HG02973 (cell line): ENCODE measurements around the gene PGLYRP1.

Experiments
- ATAC-seq: cut with Tn5 transposase; IDR thresholded peaks from one replicate; pipeline ENCODE4 v1.9.1; 2021; ENCODE audit warnings: moderate library complexity; ENCODE audit not compliant: unreplicated experiment

The PGLYRP1 gene

DNA sequence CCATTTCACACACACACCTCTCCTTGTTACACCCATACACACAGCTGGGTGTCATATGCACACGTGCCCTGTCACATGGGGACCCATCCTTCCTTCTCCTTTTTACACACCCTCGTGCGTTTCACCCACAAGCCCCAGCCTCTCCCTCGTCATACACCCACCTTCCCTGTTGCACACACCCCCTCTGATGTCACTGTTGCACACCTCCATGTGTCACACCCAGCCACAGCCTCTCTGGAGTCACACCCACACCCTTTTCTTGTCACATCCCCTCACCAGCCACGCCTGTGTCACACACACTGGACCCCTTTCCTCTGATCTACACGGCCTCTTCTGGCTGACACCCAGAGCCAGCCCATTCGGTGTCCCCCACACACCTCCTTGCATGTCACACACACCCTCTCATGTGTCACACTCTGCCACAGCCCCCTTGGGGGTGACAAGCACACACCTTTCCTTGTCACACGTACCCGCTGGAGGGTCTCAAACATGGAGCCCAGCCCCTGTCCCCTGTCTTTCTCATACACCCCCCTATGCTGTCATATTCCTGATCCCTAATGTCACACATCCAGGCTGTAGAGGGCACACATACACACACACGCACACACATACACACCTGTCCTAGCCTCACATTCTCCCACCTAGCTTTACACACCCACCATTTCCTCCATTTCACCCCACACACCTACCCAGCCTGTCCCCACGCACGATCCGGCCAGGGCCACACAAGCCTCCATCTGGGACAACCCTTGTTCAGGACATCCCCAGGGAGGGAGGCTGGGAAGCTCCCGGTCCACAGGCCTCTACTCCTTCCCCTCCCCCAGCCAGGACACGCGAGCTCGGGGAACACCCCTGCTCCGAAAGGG is 50.5 kb downstream of the PGLYRP1 start:
- no peak for ATAC-seq

DNA sequence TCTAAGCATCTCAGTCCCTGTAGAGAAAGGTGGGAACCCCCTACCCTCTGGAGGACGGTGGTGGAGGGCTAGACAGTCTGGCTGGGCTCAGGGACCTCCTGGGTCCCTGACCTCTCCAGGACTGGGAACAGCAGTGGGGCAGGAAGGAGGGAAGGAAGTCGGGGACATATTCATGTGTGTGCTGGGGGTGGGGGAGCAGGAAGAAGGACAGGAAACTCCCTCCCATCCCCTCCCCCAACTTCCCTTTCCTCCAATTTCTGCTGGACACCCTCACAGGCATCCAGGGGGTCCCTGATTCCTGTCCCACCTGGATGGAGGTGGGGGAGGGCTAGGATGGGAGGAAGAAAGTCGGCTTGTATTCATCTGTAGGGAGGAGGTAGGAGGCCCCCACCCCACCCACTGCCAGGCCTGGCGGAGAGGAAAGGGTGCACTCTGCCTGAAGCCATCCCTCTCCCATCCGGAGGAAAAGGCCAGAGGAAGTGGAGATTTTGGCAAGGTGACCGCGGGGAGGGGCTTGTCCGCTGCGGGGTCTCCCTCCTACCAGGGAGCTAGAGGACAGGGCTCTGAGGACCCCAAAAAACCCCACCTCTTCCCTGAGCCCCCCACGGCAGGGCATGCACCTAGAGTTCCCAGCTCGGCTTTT is 51.5 kb downstream of the PGLYRP1 start:
- no peak for ATAC-seq

DNA sequence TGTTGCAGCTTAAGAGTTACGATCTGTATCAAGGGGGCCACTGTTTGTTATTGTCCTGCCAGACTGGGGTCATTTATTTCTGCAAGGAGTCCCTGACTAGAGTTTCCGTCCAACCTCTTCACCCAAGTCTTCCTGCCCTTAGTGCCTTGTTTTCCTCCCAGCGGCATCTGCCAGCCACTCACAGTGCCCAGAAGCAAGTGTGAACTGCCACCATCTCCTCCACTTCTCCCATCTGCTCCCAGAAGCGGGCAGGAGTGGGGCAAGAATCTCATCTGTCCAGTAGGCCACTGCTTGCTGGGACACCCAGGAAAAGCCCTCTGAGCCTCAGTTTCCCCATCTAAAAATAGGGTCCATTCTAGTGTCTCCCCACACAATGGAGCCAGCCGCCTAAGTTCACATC is 53.2 kb downstream of the PGLYRP1 start:
- no peak for ATAC-seq
